Effector CD8-positive, alpha-beta T cell (primary cell): ENCODE data around the gene ZBTB20.

Source experiments
- DNase-seq: peaks from one replicate; lab custom pipeline; 2025; lab: John Stamatoyannopoulos, UW

The ZBTB20 gene

DNA sequence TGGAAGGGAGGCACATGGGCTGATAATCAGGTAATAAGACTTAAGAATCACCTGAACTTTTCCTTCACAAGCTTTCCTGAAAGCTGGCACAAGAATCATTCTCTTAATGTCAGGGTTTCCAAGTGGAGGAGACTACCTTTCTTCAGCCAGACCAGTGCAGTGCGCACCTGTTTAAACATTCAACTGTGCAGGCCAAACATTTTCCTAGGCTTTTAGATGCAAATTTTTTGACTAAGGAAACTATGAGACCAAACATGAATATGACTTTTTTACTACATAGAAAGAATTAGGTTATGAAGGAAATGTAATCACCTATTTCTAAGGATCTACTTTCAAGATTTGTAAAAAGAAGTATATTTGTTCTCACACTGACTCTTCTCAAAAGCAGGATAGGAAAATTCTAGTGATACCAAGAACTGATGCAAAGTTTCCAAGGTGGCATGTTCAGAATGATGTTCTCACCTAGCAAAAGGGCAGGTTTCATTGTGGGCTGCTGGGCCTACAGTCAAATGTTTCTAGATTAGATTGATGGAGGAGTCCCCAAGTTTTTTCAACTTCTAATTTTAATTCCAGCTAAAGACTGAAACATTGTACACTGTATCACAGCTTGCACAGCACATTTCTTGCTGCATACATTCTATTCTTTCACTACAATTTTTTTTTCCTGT lies 514.2 kb downstream of the ZBTB20 start:
- no peak for DNase-seq

DNA sequence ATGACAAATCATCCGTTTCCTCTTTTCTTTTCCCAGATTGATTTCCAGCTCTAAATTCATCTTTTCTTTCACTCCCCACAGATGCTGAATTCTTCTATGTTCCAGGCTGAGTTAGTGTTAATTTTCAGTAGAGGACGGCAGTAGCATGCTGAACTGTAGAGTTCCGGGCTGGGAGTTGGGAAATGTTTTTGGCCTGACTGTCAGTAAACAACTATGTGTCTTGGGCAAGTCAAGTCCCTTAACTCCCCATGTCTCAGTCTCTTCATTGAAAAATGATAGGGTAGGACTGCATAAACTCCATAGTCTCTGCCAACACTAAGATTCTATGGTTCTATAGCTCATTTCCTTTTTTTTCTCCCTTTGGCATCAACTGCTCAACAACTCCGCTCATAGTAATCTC lies 519.3 kb downstream of the ZBTB20 start:
- DNase-seq = no peak

DNA sequence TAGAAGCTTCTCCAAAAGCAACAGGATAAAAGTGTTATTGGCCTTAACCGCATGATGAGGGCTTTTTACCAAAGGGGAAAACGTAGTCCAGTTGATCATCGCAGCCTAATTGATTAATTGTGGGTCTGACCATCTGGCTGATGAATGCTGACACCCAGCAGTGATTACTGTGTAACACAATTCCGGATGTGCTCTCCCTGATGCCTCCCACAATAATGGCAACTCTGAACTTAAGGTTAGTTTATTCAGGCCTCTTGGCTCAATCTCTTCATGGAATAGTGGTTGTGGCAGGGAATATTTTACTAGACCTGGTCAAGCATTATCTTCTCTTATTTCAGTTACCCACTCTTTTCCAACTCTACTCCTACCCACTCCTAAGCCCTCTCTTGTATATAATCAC lies 520.3 kb downstream of the ZBTB20 start:
- DNase-seq = no peak

DNA sequence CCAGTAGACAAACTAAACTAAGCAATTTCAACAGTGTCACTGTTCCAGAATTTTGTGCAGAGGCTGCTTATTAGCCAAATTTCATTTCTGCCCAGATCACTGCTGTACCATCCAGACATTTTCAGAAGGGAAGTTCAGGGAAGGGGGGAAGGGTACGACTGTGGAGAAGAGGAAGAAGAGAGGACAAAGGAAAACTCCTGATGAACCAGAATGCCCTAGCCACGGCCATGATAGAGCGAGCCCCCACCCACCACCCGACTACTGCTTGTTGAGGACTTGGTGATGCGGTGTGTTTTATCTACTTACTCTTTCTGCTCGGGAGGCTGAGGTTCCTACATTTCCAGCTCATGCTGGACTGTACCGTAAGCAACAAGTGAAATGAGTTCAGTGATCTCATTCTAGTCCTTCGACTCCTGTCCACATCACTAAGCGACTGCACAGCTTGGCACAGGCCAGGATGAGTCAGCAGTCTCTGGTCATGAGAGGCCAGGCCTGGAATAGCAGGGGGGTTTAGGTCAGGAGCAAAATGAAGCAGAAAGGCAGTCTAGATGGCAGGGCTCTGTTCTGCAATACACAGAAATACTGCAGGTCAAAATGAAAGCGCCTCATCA lies 522.4 kb downstream of the ZBTB20 start:
- no peak for DNase-seq

DNA sequence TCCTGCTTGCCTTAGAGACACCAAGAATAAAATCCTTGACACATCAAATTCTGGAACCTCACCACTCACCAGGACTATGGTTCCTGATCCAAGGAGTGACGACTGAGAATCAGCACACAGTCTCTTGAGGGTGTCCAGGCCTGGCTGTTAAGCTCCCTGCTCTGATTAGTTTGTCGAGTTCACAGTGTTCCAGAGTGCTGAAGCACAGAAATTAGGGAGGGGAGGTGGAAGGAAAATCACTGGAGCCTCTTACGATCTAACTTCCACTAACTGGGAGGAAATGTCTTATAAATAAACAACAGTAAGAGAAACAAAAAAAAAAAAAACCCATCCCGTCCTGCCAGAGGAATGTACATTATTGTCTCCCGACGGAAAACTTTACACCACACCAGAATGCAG lies 523.0 kb downstream of the ZBTB20 start:
- no peak for DNase-seq

DNA sequence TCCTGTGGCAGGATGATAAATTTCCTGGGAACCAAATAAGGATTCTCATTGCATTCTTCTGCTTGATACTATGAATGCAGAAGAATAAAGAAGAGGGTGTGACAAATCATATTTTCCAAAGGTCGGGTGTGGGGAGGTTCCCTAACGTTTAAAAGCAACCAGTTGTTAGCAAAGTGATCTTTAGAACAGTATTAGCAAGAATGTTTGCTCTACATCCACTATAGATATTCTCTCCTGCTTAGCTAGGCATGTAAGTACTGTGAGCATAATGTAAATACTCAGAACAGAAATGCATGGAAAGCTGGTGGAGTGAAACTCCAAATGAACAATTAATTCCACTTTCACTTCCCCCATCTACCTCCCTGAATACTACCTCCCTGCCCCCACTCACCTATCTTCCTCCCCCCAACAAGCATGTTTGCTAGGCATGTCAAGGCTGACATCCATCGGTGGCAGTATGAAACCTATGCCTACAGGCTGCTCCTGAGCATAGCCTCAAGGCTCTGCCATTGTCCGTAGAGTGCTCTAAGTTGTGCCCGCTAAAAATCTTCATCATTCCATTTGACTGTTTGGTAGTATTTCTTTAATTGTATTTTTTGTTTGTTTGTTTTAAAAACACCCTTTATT lies 523.6 kb downstream of the ZBTB20 start:
- no peak for DNase-seq

DNA sequence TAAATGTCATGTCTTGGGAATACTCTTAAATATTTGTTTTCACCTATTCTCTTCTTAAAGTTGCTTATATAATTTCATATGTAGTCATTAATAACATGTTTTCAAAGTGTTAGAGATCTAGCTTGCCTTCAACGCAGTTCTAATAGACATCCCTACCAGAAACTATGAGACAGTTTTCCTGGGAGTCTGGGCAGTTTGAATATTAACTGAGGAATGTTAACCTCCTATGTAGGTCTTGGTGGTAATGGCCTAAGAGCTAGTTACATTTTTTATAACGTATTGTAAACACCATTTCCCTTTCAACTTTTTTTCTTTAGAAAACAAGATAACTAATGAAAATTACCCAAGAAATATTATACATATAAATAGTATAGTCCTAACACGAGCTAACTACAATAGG lies 525.1 kb downstream of the ZBTB20 start:
- DNase-seq = no peak

DNA sequence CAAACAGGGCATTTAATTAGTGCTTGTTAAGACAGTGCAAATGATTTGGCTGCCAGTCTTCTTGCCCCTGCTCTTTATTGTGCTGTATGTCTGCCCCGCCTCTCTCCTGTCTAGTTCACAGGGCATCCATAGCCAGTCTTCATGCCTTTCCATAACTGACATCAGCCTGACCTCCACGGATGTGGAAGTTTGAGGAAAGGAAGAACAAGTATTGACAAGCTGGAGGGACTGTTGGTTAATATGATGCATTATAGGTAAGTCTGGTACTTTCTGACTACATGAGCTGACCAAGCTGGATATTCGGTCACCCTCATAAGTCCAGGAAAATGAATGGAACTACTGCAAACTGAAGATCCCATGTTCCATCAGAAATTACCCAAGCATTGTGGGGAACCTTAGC lies 527.3 kb downstream of the ZBTB20 start:
- DNase-seq = no peak

DNA sequence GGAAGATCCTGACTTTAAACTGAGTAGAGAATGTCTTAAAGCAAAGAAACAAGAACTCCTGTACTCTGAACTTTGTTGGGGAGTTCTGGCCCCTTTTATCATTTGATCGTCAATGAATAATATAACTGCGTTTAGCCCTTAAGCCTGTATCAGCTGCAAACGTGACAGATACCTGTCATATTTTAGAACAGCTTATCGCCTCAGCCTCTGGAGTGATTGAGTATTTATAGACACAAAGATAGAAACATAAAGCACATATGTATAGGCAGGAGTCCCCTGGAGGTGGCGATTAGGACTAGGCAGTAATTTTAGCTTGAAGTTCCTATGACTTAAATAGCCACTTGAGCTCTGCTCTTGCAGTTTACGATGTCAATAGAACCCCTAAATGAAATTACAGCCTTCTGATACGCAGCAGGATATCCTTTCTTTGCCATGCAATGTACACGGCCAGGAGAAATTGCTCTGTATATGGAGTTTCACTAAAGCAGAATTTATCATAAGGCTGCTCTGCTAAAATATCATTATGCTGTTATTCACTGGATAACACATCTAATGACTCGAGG lies 531.5 kb downstream of the ZBTB20 start:
- DNase-seq = no peak

DNA sequence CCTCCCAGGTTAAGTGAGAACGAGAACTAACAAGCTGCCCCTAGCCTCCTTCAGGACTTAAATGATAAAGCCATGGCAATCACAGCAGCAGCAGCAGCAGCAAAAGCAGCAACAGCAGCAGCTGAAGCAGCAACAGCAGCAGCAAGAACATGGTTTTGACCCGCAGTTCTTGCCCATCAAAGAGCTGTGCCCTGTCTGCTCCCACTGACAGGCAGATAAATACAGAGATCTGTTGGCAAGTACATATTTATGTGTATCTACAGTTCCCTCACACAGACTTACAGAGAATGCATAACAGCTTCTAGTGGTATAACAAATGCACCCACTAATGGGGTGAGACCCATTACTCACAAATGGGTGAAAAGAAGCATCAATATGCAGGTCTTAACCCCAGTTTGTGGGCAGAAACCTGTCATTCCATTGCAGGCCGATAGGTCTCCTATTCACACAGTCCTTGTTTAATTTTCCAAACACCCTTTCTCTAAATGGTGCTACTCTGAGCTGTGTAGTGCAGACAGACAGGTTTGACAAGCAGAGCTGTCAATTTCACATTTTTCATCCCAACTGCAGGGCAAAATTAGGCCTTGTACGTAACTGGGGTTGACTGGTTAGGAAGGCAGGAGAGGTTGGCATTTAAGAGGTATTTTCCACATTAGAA lies 537.0 kb downstream of the ZBTB20 start:
- DNase-seq = no peak

DNA sequence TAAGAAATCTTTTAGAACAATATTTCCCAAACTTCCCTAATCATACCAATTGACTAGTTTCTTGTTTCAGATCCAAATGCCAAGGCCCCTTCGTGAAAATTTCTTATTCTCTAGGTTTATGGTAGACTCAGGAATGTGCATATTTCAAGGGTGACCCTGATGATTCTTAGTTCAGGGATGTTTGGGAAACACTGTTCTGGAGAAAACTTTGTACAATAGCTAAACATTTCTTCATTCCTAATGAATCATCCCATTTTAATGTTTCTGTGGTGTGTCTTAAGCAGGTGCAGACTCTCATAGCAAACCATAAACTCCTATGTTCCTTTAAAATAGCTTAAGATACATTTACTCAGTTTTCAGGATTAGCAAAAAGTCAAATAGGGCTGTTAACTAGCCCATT lies 538.8 kb downstream of the ZBTB20 start:
- no peak for DNase-seq

DNA sequence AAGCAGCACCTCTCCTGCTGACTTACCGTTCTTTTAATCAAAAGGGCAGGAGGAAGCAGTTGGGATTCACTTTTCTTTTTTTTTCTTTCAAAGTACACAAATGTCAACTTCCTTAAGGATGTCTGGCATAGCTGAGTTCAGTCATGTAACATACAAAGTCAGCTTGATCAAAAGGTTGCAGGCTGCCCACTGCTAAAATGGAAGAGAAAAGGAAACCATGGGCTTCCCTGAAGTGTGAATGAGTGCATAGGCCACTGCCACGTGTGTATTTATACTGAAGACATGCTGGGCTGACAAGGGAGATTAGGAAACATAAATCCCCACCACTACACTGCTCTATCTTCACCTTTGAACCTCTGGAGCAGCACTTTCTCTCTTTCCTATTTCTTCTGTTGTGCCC lies 540.8 kb downstream of the ZBTB20 start:
- no peak for DNase-seq

DNA sequence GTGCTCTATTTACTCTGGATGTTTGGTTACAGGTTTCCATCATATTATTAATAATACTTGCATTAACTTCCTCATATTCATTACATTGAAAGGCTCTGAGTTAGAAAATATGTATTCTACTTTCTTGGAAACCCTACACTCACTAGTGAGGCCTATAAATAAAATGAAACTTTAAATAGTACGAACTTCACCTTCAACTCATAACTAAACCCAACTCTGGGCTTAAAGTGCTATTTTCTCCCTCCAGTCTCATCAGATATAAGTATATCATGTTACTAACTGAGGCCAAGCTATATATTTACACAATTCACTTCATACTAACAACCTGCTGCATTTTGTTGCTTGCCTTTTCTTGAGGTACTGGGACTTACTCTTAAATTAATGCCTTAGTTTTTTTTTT lies 546.5 kb downstream of the ZBTB20 start:
- no peak for DNase-seq

DNA sequence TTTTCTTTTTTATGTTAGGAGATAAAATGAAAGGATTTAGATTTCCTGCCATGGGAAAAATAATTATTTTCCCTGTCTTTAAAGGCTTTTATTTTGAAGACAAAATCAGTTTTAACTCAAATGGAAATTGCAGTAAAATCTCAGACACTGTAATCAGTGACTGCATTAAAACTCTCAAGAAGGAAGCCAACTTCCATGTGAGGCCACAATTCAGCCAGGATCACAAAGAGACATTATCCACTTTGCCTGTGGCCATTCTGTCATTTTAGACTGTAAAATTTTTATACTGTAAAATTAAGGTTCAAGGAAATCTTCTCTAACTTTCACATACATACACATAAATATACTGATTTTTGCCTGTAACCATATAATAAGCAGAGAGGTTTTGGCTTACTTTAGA lies 549.2 kb downstream of the ZBTB20 start:
- no peak for DNase-seq

DNA sequence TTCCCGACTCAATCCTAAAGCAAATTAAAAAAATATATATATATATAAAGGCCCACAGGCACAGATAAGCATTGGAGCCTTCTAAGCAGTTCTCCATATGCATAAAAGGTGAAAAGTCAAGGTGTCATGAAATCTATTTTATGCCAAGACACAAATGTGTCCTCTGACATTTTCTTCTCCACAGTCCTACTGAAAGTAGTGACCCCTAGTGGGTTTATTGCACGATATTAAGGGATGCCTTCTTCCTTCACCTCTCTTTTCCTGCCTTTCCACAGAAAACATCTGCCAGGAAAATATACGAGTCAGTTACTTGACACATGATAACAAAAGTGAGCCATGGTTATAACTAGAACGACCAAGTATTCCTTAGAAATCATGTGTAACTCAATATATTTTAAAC lies 550.1 kb downstream of the ZBTB20 start:
- DNase-seq = no peak

DNA sequence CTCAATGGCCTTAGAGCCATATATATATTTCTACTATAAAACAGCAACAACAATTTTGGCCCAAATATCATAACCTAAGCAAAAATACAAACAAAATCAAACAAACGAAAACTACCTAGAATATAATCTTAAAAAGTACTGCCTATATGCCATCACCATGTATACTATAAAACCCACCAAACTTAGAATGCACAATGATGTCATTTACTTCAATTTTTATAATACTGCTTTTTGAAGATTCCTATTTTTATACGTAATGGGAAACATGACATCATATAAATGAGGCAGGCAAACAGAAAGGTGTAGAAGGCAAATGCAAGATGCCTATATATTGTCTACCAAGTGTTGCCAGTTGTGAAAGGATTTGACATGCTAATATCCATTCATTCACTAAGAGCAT lies 550.9 kb downstream of the ZBTB20 start:
- DNase-seq = no peak

DNA sequence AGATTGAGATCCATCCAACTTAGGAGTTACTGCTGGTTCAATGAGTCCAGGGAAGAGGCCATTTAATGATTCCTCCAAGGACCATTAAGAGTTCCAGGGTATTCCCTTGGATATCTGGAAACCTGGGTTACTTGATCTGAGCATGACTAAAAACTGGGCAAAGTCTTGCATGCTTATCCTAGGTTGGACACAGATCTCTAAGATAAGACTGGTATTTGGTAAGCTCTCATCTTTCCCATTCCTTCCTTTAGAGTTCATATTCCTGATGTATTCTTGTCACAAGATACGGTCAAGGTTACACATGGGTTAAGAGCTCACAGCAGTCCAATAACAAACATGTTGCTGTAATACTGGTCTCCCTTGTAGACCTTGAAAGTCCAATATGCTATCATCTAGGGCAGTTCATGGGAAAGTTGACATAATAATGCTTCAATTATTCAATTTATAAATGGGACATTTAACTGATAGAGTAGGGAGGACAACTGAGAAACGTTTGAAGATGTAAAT lies 551.5 kb downstream of the ZBTB20 start:
- no peak for DNase-seq

DNA sequence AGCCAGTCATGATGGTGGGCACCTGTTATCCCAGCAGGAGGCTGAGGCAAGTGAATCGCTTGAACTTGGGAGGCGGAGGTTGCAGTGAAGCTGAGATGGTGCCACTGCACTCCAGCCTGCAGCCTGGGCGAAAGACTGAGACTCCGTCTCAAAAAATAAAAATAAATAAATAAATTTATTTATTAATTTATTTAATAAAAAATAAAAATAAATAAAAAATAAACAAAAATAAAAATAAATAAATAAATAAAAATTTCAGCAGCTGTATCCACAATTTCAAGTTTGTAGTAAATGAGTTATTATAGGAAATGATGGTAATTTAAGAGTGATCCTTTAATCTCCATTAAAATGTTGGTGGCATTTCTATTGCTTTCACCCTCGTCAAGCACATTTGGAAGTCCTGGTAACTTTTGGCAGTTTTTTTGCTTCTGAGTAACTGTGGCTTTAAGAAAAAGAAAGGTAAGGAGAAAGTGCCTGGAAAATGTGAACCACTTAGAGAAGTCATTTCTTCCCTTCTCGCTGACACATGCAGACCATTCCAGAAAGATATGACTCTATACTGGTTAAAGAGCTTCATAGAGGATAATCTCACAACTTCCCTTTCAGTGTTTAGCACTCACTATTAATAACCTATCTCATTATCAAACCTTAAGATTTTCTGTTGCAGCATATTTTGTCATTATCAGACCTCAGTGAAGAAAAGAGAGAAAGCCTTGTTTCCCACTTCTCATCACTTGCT lies 556.6 kb downstream of the ZBTB20 start:
- DNase-seq = no peak

DNA sequence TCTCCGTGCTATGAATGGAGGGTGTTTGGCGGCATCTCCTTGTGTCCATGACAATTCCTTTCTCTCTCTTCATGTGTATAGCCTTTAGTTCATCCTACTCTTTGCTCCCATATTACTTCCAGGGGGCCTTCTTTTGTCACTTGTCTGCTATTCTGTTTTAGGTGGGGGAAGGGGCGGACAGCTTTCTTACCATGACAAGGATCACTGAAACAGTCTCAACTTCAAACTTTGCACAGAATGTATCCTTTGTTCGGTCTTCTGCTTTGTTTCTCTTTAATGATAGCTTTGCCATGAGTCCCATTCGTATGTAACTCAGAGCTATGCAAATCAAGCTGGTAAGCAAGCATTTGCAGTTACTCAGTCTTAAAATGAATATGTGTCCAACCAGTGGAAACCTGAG lies 559.1 kb downstream of the ZBTB20 start:
- DNase-seq = no peak

DNA sequence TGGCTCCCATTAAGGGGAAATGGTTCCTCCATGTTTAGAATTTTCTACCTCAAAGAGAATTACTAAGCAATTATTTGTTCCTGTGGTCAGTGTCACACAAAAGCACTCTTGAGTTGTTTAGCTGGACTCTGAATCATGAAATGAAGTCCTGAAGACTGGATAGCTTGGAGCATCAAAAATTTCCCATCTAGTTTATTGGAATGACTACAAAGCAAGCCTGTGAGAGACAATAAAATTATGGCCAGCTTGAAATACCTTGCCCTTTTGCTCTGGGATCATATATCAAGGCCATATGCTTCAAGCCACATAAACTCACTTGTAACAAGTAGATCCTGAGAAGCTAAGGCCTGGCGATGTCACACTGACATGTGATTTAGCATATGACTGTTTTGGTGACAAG lies 561.0 kb downstream of the ZBTB20 start:
- DNase-seq = no peak

DNA sequence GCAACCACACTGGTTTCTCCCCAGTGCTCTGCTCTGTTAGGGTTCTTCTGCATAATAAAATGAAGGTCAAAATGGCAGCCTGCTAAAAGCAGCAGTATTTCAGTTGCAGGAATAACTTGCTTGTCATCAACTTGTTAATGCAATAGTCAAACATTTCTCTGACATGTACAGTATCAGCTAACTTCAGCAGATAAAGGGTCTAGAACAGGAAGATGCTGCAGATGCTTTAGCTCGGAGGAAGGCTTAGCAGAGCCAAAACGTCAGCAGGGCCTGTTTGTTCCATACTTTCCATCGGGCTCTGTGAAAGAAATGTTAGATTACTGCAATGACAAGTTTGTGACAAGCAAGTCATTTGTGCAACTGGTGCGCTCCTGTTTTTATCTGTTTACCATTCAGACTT lies 561.4 kb downstream of the ZBTB20 start:
- DNase-seq = no peak
